Gastrocnemius medialis (tissue), 4 donors: ENCODE data around the gene PAPPA.

ENCODE experiments used
- POLR2A ChIP-seq, 2 donors: fragments of 450-650 bp; IDR thresholded peaks; one replicate each; pipeline ENCODE4 v1.6.1; 2017; ENCODE audit warnings: antibody characterized with exemption in 2 of 2, mild to moderate bottlenecking in 2 of 2, moderate library complexity in 2 of 2
- TF ChIP-seq, protein P1 (sequence below), 5 experiments: fragments of 450-650 bp in 3 of 5; fragments of 200-600 bp in 2 of 5; sonication (generic) in 2 of 5; IDR thresholded peaks in 4 of 5; conservative IDR thresholded peaks in 1 of 5; 1 replicate in 4 of 5; 2 replicates in 1 of 5; pipeline ENCODE4 v1.5.1; 2016 to 2019; ENCODE audit warnings: antibody characterized with exemption in 5 of 5, mild to moderate bottlenecking in 3 of 5, moderate library complexity in 3 of 5

- TF ChIP-seq, protein P1, sequence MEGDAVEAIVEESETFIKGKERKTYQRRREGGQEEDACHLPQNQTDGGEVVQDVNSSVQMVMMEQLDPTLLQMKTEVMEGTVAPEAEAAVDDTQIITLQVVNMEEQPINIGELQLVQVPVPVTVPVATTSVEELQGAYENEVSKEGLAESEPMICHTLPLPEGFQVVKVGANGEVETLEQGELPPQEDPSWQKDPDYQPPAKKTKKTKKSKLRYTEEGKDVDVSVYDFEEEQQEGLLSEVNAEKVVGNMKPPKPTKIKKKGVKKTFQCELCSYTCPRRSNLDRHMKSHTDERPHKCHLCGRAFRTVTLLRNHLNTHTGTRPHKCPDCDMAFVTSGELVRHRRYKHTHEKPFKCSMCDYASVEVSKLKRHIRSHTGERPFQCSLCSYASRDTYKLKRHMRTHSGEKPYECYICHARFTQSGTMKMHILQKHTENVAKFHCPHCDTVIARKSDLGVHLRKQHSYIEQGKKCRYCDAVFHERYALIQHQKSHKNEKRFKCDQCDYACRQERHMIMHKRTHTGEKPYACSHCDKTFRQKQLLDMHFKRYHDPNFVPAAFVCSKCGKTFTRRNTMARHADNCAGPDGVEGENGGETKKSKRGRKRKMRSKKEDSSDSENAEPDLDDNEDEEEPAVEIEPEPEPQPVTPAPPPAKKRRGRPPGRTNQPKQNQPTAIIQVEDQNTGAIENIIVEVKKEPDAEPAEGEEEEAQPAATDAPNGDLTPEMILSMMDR (IDR thresholded peaks at IDR 0.05 in 4 of 5, conservative IDR thresholded peaks at IDR 0.05 in 1 of 5) = no peak
- no peak for TF ChIP-seq POLR2A (IDR thresholded peaks at IDR 0.05)
These were observed 190.8 kb downstream of the PAPPA start for GRCh38 chr9:116344416-116344815.
